ENCODE results near the gene YBEY.

The YBEY gene

DNA sequence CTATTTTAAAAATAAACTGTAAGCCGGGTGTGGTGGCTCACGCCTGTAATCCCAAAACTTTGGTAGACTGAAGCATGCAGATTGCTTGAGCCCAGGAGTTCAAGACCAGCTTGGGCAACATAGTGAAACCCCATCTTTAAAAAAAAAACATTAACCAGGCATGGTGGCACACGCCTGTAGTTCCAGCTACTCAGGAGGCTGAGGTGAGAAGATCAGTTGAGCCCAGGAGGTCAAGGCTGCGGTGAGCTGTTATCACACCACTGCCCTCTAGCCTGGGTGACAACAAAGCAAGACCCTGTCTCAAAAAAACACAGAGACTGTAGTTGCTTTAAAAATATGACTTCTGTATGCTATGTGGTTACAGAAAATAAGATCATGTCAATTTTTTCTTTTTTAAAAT, 33.3 kb upstream of the YBEY start:
- TF ChIP-seq, protein P1, sequence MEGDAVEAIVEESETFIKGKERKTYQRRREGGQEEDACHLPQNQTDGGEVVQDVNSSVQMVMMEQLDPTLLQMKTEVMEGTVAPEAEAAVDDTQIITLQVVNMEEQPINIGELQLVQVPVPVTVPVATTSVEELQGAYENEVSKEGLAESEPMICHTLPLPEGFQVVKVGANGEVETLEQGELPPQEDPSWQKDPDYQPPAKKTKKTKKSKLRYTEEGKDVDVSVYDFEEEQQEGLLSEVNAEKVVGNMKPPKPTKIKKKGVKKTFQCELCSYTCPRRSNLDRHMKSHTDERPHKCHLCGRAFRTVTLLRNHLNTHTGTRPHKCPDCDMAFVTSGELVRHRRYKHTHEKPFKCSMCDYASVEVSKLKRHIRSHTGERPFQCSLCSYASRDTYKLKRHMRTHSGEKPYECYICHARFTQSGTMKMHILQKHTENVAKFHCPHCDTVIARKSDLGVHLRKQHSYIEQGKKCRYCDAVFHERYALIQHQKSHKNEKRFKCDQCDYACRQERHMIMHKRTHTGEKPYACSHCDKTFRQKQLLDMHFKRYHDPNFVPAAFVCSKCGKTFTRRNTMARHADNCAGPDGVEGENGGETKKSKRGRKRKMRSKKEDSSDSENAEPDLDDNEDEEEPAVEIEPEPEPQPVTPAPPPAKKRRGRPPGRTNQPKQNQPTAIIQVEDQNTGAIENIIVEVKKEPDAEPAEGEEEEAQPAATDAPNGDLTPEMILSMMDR (IDR thresholded peaks at IDR 0.05; ENCODE audit: insufficient read depth, low read length, poor library complexity, severe bottlenecking) = no peak
- no peak for TF ChIP-seq EZH2phosphoT487 (conservative IDR thresholded peaks at IDR 0.05; ENCODE audit: low read length)
- Histone ChIP-seq H2AFZ (ENCODE audit: low read depth, low read length, severe bottlenecking) (no peak overlapping the region), H3K9ac (ENCODE audit: low read length) (no peak overlapping the region), H3K4me3 (ENCODE audit: insufficient read depth, low read length, poor library complexity, severe bottlenecking) (no peak overlapping the region), H3K4me2 (ENCODE audit: low read depth, low read length, poor library complexity, severe bottlenecking) (no peak overlapping the region), H3K9me3 (ENCODE audit: insufficient read depth, low read length) (no peaks in the 10 kb centered on the region), H3K9me2 (replicated peaks; ENCODE audit: insufficient read depth, low read length) (no peaks in the 10 kb centered on the region), H4K20me1 (ENCODE audit: low read depth, low read length) (no peaks in the 10 kb centered on the region), H3F3A (ENCODE audit: insufficient read depth) (0 out of 2 replicates have a peak, but pooled peaks cover 3% of the 10 kb centered on the region), H3K27ac (ENCODE audit: low read depth, low read length) (no peak overlapping the region), H3K27me3 (ENCODE audit: low read length) (no peaks in the 10 kb centered on the region), H3K79me2 (ENCODE audit: insufficient read depth, low read length) (no peaks in the 10 kb centered on the region; the same call in 1 of the 2 replicates), H3K36me3 (ENCODE audit: low read length) (peaks cover 22% of the 10 kb centered on the region; the same call in 1 of the 2 replicates)

DNA sequence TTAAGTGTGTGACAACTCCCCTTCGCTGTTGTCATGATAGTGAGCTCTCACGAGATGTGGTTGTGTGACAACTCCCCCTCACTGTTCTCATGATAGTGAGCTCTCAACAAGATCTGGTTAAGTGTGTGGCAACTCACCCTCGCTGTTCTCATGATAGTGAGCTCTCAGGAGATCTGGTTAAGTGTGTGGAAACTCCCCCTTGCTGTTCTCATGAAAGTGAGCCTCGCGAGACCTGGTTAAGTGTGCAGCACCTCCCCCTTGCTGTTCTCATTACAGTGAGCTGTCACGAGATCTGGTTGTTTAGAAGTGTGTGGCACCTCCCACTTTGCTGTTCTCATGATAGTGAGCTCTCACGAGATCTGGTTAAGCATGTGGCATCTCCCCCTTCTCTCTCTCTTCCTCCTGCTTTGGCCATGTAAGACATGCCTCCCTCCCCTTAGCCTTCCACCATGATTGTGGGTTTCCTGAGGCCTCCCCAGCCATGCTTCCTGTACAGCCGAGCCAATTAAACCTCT, 32.5 kb upstream of the YBEY start:
- H2AFZ ChIP-seq (ENCODE audit: low read depth, low read length, severe bottlenecking) = no peak overlapping the region
- no peaks in the 10 kb centered on the region for H3K9me3 ChIP-seq (ENCODE audit: insufficient read depth, low read length)
- no peak overlapping the region for H3K27ac ChIP-seq (ENCODE audit: low read depth, low read length)
- H4K20me1 ChIP-seq (ENCODE audit: low read depth, low read length) = no peaks in the 10 kb centered on the region
- H3K79me2 ChIP-seq (ENCODE audit: insufficient read depth, low read length) = no peaks in the 10 kb centered on the region
- H3K9me2 ChIP-seq (replicated peaks; ENCODE audit: insufficient read depth, low read length) = no peaks in the 10 kb centered on the region
- no peak overlapping the region for H3K4me3 ChIP-seq (ENCODE audit: insufficient read depth, low read length, poor library complexity, severe bottlenecking)
- 0 out of 2 replicates have a peak, but pooled peaks cover 3% of the 10 kb centered on the region for H3F3A ChIP-seq (ENCODE audit: insufficient read depth)
- no peak for TF ChIP-seq EZH2phosphoT487 (conservative IDR thresholded peaks at IDR 0.05; ENCODE audit: low read length)
- TF ChIP-seq, protein P1 (IDR thresholded peaks at IDR 0.05; ENCODE audit: insufficient read depth, low read length, poor library complexity, severe bottlenecking) = no peak
- no peak overlapping the region for H3K9ac ChIP-seq (ENCODE audit: low read length)
- no peaks in the 10 kb centered on the region for H3K27me3 ChIP-seq (ENCODE audit: low read length)
- peaks cover 29% of the 10 kb centered on the region; the same call in 1 of the 2 replicates for H3K36me3 ChIP-seq (ENCODE audit: low read length)
- H3K4me2 ChIP-seq (ENCODE audit: low read depth, low read length, poor library complexity, severe bottlenecking) = no peak overlapping the region

DNA sequence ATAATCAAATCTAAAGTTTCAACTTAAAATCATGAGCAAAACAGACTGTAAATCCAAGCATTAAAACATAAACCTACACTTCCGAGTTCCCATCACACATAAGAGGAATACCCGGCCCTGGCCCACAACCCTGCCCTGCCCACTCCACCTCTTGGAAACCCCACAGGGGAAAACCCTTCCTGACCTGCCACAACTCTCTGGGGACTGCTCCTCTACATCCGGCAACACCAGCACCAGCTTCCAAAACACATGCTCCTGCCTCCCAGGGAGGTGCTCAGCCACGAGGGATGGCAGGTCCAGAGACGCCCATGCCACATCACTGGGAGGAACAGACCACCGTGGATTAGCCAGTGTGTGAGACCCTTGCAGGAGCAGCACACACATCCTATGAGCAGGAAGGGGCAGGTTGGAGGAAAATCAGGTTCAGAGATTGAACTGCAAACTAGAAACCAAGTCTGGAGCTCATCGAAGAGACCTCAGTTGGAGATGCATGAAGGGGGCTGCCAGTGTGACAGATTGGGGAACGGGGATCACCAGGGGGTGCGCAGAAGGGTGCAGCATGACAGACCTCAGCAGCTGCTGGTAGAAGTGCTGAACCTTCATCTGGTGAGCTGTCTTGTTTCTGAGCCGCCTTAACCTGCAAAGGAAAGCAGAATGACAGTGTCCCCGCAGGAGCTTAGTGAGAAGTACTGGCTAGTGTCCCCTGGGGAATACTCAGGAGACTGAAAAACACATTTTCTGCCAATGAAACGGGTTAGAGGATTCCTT, 31.8 kb upstream of the YBEY start:
- H3K4me2 ChIP-seq (ENCODE audit: low read depth, low read length, poor library complexity, severe bottlenecking) = no peak overlapping the region
- H3F3A ChIP-seq (ENCODE audit: insufficient read depth) = 0 out of 2 replicates have a peak, but pooled peaks cover 3% of the 10 kb centered on the region
- no peak for TF ChIP-seq EZH2phosphoT487 (conservative IDR thresholded peaks at IDR 0.05; ENCODE audit: low read length)
- TF ChIP-seq, protein P1 (IDR thresholded peaks at IDR 0.05; ENCODE audit: insufficient read depth, low read length, poor library complexity, severe bottlenecking) = no peak
- H3K4me3 ChIP-seq (ENCODE audit: insufficient read depth, low read length, poor library complexity, severe bottlenecking) = no peak overlapping the region
- no peaks in the 10 kb centered on the region for H3K9me3 ChIP-seq (ENCODE audit: insufficient read depth, low read length)
- H4K20me1 ChIP-seq (ENCODE audit: low read depth, low read length) = no peaks in the 10 kb centered on the region
- no peak overlapping the region for H3K9ac ChIP-seq (ENCODE audit: low read length)
- no peaks in the 10 kb centered on the region for H3K9me2 ChIP-seq (replicated peaks; ENCODE audit: insufficient read depth, low read length)
- H3K27ac ChIP-seq (ENCODE audit: low read depth, low read length) = no peak overlapping the region
- H3K27me3 ChIP-seq (ENCODE audit: low read length) = no peaks in the 10 kb centered on the region
- H3K36me3 ChIP-seq (ENCODE audit: low read length) = peaks cover 30% of the 10 kb centered on the region; the same call in 1 of the 2 replicates
- H2AFZ ChIP-seq (ENCODE audit: low read depth, low read length, severe bottlenecking) = no peak overlapping the region
- no peaks in the 10 kb centered on the region for H3K79me2 ChIP-seq (ENCODE audit: insufficient read depth, low read length)
